ENCODE measurements around the gene SACS. TPM values are rescaled to one million over a fixed set of nuclear protein-coding genes. Genes with fewer than 3 reads are reported as not detected.

SACS gene
- total RNA-seq, 4 donors from 2014 or later, result 12.9 to 32.9 (median 23.5) TPM

DNA sequence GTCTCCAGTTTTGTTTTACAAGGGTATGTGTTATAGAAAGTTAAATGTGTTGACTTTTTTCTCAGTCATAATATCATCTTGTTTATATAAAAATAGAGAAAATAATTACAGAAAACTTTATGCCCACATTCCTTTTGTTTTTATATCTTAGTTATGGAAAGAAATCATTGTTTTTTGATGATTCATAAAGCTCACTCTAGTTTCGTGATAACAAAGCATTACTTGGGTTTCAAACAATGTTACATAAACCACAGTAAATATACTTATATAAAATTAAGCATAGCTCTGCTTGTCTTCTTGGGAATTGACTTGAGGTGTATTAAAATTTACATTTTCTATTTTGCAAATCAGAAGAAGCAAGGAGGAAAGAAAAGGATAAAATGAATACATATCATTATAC is 140.9 kb downstream of the SACS start:
- WGBS, 2 donors, result 72 to 74% methylated on average over 1 of the region's 1 CpG
- Histone ChIP-seq H3K27me3 (no peaks in the 10 kb centered on the region), H3K4me3 (no peak overlapping the region), H3K27ac (no peak overlapping the region), H3K36me3 (no peaks in the 10 kb centered on the region), H3K4me1 (no peaks in the 10 kb centered on the region), H3K9me3 (no peaks in the 10 kb centered on the region)
- no peak for DNase-seq (ENCODE audit: low spot score in 2 of 2)
- no peak for TF ChIP-seq POLR2A (IDR thresholded peaks at IDR 0.05)
- no peak for TF ChIP-seq EP300 (IDR thresholded peaks at IDR 0.05)
- TF ChIP-seq, protein P1, sequence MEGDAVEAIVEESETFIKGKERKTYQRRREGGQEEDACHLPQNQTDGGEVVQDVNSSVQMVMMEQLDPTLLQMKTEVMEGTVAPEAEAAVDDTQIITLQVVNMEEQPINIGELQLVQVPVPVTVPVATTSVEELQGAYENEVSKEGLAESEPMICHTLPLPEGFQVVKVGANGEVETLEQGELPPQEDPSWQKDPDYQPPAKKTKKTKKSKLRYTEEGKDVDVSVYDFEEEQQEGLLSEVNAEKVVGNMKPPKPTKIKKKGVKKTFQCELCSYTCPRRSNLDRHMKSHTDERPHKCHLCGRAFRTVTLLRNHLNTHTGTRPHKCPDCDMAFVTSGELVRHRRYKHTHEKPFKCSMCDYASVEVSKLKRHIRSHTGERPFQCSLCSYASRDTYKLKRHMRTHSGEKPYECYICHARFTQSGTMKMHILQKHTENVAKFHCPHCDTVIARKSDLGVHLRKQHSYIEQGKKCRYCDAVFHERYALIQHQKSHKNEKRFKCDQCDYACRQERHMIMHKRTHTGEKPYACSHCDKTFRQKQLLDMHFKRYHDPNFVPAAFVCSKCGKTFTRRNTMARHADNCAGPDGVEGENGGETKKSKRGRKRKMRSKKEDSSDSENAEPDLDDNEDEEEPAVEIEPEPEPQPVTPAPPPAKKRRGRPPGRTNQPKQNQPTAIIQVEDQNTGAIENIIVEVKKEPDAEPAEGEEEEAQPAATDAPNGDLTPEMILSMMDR (IDR thresholded peaks at IDR 0.05), result no peak

DNA sequence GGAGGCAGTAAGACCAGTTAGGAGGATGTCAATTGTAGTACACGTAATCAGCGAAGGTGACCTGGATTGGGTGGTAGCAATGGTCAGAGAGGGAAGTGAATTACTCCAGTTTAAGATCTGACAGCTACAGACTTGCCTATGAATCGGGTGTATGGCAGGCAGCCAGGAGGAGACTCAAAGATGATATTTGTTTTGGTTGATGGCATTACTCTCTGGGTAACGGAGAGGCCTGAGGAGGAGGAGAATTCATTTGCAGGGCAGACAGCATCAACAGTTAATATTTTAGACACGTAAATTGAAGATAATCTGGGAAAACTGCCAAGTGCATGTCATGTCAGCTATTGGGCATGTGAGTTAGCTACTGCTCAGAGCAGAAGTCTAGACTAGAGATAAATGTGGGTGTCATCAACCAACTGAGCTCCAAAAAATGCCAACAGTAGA is 143.6 kb downstream of the SACS start:
- H3K36me3 ChIP-seq, result no peaks in the 10 kb centered on the region
- no peak for DNase-seq (ENCODE audit: low spot score in 2 of 2)
- peaks cover 0 to 5% (median 0%) of the 10 kb centered on the region in 4 donors for H3K9me3 ChIP-seq
- H3K4me3 ChIP-seq, result no peak overlapping the region
- H3K27me3 ChIP-seq, result no peaks in the 10 kb centered on the region
- no peak overlapping the region for H3K27ac ChIP-seq
- no peaks in the 10 kb centered on the region for H3K4me1 ChIP-seq
- 46 to 52% methylated on average over 5 of the region's 5 CpGs for WGBS, 2 donors
- TF ChIP-seq POLR2A (IDR thresholded peaks at IDR 0.05) (no peak), EP300 (IDR thresholded peaks at IDR 0.05) (no peak)
- TF ChIP-seq, protein P1 (IDR thresholded peaks at IDR 0.05), result no peak

GRCh38 chr13:23288995-23289394 is 144.5 kb downstream of the SACS start:
- Histone ChIP-seq H3K4me3 (no peak overlapping the region), H3K27me3 (no peaks in the 10 kb centered on the region), H3K36me3 (no peaks in the 10 kb centered on the region), H3K27ac (peak overlapping the region in 1 of 4 donors; percentile 30), H3K4me1 (no peaks in the 10 kb centered on the region), H3K9me3 (peaks cover 0 to 7% (median 0%) of the 10 kb centered on the region in 4 donors)
- 59 to 74% methylated on average over 7 of the region's 7 CpGs for WGBS, 2 donors
- no peak for DNase-seq (ENCODE audit: low spot score in 2 of 2)
- TF ChIP-seq POLR2A (IDR thresholded peaks at IDR 0.05) (no peak), EP300 (IDR thresholded peaks at IDR 0.05) (no peak)
- TF ChIP-seq, protein P1 (IDR thresholded peaks at IDR 0.05), result no peak

DNA sequence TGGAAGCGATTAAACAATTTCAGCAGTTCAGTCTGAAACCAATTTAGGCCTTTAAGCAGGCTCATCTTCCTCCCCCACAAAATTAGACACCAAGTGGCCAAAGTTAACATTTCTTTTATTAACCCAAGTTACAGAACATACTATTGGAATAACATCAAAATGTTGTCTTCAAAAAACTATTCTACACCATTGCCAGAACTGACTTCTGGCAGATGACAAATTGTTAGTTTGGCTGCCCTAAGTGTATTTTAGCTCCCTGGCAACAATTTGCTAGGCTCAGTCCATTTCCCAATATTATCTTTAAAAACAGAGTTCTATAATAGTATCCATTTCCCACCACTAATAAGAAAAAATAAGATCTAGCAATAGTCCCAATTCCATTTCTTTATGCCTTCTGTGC is 144.9 kb downstream of the SACS start:
- Histone ChIP-seq H3K9me3 (peaks cover 0 to 7% (median 0%) of the 10 kb centered on the region in 4 donors), H3K27ac (peak overlapping the region in 1 of 4 donors; percentile 6), H3K4me1 (no peaks in the 10 kb centered on the region), H3K36me3 (no peaks in the 10 kb centered on the region), H3K4me3 (no peak overlapping the region), H3K27me3 (no peaks in the 10 kb centered on the region)
- no peak for DNase-seq (ENCODE audit: low spot score in 2 of 2)
- 81 to 84% methylated on average over 1 of the region's 1 CpG for WGBS, 2 donors
- TF ChIP-seq POLR2A (IDR thresholded peaks at IDR 0.05) (no peak), EP300 (IDR thresholded peaks at IDR 0.05) (no peak)
- TF ChIP-seq, protein P1 (IDR thresholded peaks at IDR 0.05), result no peak

GRCh38 chr13:23279321-23279720 is 154.2 kb downstream of the SACS start:
- 73 to 83% methylated on average over 5 of the region's 5 CpGs for WGBS, 2 donors
- no peak overlapping the region for H3K27ac ChIP-seq
- H3K4me1 ChIP-seq, result no peaks in the 10 kb centered on the region
- no peaks in the 10 kb centered on the region for H3K36me3 ChIP-seq
- no peak for DNase-seq (ENCODE audit: low spot score in 2 of 2)
- no peak overlapping the region for H3K4me3 ChIP-seq
- no peaks in the 10 kb centered on the region for H3K27me3 ChIP-seq
- TF ChIP-seq, protein P1 (IDR thresholded peaks at IDR 0.05), result no peak
- TF ChIP-seq EP300 (IDR thresholded peaks at IDR 0.05), result no peak
- no peaks in the 10 kb centered on the region for H3K9me3 ChIP-seq

Other genes starting within 250 kb of the SACS start
- gene TNFRSF19, start 136.7 kb upstream of the SACS start, total RNA-seq, result 10 to 100 TPM; 10.7 to 24.3 (median 20.3) TPM